HG03135 (cell line): Measurements from ENCODE around the gene PQBP1.

Experiments
- ATAC-seq: cut with Tn5 transposase; IDR thresholded peaks from one replicate; pipeline ENCODE4 v1.9.1; 2021; ENCODE audit warnings: mild to moderate bottlenecking, moderate library complexity; ENCODE audit not compliant: unreplicated experiment

PQBP1 gene

DNA sequence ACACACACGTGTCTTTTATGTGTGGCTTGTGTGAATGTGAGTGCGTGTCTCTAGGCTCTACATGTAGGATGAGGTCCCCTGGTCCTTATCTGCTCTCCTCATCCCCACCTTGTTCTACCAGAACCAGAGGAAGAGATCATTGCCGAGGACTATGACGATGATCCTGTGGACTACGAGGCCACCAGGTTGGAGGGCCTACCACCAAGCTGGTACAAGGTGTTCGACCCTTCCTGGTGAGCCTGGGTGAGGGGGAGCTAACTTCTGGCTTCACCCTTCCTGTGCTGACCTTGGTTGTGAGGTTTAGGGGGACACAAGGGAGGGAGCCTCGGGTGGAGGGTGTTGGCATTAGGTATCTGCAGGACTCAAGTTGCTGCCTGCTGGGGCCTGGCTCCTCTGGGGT lies 3.3 kb downstream of the PQBP1 start:
- ATAC-seq = no peak

DNA sequence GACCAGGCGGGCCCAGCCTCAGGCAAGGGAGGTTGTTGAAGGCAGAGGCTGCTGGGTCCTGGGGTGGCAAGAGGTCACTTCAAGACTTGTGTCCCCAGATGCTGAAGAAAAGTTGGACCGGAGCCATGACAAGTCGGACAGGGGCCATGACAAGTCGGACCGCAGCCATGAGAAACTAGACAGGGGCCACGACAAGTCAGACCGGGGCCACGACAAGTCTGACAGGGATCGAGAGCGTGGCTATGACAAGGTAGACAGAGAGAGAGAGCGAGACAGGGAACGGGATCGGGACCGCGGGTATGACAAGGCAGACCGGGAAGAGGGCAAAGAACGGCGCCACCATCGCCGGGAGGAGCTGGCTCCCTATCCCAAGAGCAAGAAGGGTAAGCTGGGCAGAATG lies 4.4 kb downstream of the PQBP1 start:
- no peak for ATAC-seq

DNA sequence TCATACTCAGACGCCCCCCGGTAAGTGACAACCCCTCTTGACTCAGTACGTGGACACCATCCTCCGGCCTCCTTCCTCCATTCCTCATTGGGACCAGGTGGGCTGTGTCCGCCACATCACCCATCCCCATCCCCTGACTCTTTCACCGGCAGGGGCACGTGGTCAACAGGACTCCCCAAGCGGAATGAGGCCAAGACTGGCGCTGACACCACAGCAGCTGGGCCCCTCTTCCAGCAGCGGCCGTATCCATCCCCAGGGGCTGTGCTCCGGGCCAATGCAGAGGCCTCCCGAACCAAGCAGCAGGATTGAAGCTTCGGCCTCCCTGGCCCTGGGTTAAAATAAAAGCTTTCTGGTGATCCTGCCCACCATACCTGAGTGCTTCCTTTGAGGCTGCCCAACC lies 5.0 kb downstream of the PQBP1 start:
- no peak for ATAC-seq

DNA sequence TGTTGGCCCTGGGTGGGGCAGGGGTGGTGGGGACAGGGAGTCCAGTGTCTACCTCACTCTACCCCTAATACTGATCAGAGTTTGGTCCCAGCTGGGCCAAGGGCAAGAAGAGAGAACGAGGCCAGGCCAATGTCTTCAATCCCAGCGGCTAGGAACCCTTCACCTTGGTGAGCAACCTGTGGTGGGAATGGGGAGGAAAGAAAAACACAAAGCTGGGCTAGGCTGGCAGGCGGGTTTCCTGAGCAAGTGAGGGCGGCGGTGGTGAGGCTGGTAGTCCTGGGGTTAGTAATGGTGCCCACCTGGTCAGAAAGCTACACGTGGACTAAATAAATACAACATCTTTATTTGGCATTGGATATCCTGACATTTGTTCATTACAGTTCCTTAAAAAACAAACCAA lies 5.6 kb downstream of the PQBP1 start:
- ATAC-seq = no peak

DNA sequence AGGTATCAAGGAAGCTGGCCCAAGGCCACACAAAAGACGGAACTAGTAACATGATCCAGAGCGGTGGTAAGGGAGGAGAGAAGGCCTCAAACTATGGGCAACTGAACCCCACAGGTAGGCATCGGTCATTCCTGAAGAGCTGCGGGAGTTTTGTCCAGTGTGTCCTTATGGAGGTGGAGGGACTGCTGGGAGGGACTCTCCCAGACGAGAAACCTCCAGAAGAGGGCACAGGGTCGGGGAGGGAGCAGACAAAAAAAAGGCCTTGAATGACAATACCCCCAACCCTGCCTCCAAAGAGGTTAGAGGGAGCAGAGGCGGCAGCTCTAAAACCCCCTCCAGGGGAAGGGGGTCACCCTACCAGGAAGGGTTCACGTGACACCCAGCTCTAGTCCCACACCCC lies 6.5 kb downstream of the PQBP1 start:
- no peak for ATAC-seq

DNA sequence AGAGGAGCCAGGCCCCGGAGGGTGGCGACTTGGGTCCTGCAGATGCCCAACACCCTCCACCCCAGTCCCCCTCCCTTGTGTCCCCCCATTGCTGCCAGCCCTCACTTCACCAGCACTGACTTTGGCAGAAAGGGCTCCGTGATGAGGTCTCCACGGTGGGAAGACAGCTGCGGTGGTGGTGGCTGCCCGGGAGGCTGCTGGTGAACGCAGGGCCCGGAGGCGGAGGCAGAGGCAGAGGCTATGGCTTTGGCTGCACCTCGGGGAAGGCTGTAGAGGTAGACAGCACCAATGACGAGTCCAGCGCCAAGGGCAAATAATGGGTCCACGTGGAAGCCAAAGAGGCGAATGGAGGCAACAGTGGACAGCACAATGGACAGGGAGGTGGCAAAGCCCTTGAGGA lies 6.9 kb downstream of the PQBP1 start:
- no peak for ATAC-seq

DNA sequence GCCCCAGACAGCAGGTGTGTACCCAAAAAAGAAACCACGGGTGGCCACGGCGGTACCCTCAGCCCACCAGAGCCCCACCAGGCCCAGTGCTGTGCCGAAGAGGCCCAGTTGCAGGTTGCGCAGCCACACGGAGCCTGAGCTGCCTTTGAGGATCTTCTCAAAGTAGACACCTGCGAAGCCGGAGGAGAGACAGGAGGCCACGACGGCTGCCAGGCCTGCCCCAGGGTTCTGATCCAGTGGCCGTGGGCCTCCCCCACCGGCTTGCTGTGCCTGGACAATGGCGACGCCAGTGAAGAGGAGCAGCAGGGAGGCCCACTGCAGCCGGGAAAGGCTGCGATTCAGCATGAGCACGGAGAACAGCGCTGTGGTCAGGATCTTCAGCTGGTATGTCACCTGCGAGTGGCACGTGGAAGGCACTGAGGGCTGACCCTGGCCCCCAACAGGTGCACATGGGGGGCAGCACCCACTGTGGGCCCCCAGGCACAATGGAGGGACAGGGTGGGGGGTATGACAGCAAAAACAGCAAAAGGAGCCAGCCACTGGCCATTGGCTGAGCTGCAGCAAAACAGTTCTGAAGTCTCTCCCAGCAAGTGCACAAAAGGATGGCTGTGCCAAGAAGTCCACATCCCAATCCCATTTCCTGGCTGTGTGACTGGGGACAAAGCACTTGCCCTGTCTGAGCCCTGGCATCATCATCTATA lies 7.5 kb downstream of the PQBP1 start:
- no peak for ATAC-seq

DNA sequence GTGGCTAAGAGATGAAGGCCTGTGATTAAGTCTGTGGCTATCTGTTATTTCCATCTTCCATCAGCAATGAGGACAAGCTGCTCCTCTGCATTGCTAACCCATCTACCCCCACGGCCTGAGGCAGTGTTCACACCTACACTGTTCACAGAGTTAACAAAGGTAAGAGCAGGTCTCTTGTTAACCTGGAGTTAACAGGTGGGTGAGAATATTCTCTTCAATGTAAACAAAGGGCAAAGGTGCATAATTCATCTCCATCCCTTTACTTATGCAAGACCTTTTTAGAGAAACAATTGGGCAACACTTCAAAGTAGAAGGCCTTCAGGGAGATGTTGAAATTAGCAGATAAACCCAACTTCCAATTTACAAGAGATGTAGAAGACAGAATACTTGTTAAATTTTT lies 10.9 kb downstream of the PQBP1 start:
- no peak for ATAC-seq

DNA sequence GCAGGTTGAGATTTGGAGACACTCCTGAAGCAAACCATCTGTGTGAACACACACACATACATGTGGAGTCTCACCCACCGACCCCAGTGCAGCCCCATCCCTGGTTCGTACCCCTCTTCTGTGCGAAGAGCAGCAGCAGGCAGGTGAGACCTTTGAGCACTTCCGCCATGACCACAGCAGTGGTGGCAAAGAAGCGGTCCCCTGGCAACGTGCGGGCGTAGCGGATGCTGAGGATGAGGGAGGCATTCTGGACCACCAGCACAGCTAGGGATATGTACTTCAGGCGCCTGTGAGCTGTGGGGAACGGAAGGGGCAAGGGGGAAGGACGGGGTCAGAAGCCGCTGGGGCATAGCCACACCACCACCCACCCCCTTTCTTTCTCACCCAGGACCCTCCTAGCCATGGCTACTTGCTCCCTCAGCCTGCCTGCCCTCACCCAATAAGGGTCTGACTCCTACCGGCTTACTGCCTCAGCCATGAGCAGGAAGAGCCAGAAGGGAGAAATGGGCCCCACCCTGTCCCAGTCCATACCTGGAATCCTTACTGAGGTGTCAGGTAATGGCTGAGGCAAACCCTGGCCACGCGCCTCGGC lies 12.1 kb downstream of the PQBP1 start:
- ATAC-seq = no peak

DNA sequence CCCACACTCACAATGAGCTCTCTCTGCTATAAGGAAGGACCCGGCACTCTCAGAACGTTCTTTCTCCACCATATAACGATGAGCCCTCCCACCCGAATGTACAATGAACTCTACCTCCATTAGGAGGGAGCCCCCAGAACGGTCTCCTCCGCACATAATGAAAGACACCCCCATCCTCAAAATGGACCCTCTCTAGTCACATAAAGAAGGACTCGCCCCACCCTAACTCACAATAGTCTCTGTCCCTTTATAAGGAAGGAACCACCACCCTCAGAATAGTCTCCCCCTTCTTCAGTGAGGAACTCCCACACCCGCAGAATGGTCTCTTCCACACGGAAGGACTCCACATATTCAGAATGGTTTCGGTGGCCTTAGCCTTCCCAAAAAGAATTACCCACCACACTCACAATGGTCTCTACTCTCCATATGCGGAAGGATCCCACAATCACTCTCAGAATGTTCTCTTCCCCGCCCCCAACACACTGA lies 13.2 kb downstream of the PQBP1 start:
- peak; percentile 4 for ATAC-seq

DNA sequence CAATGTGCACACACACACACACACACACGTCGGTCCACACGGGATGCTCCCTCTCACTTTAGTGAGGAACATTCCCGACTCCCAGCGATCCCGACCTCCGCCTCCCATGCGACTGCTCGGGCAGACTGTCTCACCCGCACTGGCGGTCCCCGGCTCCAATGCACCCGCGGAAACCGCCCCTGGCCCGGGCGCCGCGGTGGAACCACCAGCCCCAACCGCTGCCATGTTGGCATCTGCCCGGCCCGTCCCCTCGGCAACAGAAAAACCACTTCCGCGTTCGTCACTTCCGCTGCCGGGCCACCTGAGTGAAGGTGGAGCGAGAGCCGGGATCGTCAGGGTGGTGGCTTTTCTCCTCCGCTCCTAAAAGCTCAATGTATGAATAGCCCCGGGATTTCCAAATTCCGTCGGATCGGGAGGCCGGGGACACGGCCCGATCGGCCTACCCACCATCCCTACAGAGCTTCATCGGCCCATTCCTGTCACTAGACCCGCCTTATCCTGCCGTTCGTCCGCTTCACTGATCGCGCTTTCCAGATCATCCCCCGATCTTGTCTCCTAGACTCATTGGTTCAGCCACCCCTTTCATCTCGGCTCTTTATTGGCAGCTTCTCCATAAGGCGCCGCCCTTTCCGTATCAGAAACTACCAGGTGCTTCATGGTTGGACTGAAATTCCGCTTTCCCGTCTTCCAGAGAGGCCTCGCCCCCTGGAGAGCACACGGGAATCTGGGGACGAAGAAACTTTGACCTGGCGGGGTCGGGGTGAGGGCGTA lies 13.9 kb downstream of the PQBP1 start, which contains the start of gene SLC35A2:
SLC35A2 (minus strand) TSS at position 235 of the 771 bp plus-strand sequence; CDS start at position 225, 10 bp downstream.
- ATAC-seq = peak; percentile 62

DNA sequence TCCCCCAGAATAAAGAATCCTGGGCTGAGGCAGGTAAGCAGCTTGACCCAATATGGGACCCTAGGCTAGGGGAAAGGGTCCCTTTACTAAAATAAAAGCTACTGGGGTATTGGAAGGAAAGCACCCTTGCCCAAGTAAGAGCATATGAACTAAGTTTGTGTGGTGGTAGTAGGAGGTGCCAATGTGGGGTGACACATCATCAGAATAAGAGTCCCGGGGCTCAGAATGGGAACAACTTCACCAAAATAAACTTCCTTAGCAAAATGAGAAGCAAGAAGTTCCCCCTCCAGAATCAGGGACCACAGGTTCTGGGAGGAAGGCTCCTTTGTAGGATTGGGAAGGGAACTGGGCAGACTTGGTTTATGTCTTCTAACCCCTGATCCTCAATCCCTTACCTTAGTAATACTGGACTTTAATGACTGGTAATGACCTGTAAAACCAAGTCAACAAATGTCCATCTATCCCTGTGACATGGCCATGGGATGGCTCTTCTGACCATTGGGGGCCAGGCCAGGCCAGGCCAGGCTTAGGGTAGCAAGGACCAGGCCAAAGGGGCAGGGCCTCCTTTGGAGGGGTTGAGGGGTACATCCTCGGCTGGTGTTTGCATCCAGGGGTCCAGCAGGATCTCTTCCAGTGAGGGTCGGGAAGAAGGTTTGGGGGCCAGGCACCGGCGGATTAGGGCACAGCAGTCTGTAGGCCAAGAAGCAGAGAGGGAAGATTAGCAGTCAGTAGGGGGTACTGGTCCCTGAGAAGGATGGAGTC lies 16.1 kb downstream of the PQBP1 start:
- no peak for ATAC-seq

DNA sequence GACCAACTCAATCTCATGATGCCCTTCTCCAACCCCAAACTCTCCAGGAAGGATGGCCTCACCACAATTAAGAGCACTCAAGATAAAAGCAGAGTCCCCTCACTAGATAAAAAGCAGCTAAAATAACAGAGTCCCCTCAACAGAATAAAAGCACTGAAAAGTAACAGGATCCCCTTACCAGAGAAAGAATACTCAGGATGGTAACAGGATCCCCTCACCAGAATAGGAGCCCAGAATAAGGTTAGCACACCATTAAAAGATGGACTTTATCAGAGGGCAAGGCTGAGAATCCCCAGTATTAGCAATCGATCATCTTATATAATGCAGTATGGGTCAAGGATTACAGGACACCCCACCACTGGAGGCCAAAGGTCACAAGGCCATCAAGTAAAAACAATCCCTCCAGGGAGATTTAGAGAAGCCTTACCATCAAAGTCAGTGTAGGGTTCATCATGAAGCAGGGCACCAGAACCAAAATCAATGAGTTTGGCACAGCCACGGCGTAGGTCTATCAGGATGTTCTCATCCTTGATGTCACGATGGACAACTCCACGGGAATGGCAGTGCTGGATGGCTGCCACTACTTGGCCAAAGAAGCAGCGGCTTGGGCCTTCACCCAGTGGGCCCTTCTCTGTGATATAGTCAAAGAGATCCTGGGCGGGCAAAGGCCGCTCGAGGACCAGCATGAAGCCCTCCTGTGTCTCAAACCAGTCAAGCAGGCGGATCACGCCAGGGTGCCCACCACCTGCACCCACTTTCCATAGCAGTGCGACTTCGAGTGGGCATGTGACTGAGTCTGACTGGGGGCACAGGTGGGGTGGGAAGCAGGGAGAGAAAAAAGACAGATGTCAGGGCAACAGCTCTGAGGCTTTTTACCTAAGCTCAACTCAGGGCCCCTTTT lies 17.1 kb downstream of the PQBP1 start:
- ATAC-seq = no peak

DNA sequence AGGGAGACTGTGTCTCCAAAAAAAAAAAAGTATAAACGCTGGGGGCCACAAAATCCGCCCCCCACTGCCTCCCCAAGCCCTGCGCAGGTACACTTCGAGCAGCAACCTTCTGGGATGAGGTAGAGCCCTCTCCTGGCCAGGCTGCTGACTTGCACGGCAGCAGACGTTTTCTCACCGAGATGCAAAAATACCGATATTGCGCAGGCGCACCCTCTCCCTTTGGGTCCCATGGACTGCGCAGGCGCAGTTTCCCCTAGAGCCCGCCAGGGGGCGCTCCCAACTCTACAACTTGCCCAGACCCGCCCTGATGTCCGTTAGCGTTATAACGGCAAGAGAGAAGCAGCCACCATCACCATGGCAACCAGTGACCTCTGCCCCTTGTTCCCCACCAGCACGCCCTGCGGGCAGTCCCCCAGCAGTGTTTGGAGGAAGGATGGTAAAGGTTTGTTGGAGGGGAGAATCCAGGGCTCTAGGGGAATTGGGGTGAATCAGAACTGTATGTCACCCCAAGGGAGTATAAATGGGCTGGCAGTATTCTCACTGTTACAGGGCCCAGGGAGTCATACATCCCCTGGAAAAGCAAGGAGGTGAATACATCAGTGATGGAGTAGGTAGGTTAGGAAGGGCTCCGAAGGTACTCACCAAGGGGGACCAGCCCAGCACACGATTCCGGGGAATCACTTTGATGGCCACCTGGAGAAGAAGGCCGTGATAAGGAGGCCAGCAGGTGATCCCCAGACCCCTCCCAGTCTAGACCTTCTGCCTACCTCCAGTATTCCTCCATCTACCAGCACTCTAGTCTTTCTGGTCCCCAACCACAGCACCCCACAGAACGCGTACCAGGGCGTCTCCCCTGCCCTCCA lies 19.6 kb downstream of the PQBP1 start:
- peak; percentile 41 for ATAC-seq

DNA sequence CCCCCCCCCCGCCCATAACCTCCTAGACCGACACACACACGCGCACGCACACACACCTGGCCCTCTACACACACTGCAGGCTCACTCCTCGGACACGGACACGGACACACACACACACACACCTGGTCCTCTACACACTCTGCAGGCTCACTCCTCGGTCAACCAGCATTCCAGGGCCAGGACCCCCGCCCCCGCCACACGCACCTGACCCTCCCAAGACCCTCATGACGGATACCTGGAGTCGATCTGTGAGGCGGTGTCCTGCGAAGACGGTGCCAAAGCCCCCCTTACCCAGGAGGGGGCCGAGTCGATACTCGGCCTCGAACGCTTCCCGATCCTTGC lies 20.5 kb downstream of the PQBP1 start:
- no peak for ATAC-seq

DNA sequence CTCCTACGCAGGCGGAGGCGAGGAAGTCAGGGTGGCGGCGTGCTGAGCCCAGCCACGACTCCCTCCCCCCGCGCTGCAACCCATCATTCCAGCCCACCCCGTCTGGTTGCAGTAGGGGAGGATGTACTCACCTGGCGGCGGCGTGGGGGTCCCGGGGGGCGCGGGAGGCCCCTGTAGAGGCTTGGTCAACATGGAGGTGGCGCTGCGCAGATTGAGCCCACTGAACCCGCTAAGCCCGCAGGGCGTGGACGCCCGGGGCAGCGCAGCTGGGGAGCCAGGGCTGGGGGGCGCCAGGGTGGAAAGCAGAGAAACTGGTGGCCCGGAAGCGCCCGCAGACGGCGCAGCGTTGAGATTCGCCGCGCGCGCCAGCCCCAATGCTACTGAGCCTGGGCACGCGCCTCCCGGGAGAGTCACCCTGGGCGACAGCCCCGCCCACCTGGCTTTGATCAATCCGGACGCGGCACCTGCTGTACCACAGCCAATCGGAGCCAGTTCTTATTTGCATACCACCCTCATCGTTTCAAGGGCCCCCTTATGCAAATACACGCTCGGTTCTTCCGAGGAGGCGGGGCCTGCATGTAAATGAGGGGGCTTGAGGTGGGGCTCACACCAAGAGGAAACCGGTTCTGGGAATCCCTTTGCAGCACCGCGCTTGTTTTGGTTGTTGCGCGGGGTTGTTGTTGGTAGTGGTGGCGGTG lies 21.1 kb downstream of the PQBP1 start, which contains the start of gene PIM2:
PIM2 (minus strand) TSS at position 382 of the 698 bp plus-strand sequence; CDS start at position 192, 190 bp downstream.
- ATAC-seq = peak; percentile 66

DNA sequence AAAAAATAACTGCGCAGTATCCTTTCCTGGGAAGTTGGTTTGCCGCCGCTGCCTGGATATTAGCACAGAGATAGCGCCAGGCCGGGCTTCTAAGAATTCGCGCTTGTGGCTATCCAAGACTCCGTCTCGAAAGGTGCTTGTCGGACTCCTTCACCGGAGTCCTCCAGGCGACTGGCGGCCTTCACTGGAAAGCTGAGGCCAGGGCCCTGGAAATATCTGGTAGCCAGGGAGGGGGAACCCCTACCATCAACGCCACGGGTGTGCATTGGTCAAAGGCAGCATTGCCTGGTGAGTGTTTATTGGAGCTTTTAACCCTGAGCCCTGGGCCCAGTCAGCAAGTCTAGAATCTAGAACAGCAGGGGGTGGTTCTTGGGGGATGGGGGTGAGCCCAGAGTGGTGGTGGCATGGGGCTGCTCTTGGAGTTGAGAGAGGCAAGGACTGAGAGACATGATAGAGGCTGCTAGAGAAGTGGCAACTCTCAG lies 21.7 kb downstream of the PQBP1 start:
- ATAC-seq = peak; percentile 22

DNA sequence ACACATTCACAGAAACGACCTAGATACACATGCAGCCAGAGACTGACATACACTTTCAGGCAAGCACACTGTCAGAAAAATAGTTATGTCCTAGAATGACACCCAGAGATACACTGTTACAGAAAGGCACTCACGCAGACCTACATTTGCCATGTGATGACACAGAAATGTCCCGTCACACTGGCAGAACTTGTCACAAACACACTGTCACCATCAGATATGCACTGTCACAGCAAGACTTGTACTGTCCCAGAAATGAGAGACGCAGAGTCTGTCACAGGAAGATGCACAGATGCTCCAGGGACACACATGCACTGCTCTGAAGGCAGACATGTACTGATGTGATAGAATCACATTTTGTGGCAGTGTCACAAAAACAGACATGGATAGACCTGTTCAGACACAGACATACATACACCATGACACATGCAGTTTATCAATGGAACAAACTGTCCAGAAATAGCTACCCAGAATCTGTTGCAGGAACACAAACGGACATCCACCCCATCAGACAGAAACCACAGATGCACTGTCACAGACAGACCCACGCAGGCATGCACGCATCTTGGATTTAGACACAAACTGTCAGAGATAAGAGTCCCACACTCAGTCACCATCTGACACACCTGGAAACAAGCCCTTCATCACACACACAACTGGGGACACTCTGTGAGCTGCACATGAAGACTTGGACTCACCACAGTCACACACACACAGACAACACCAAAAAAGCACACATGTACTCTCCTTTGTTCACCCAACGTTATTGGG lies 22.4 kb downstream of the PQBP1 start:
- ATAC-seq = no peak
